Small intestine (tissue), 7 donors: ENCODE results near the gene ADAMTS19. TPM values are rescaled to one million over a fixed set of nuclear protein-coding genes. Genes with fewer than 3 reads are reported as not detected.

Source experiments
- DNase-seq, 2 donors: peaks; one replicate each; pipeline versions ENCODE4 v3.0.0 to v3.0.0-alpha.2; 2013
- FAIRE-seq: peaks from 2 replicates; lab custom pipeline; 2012; peaks lifted over from hg19 to GRCh38; lab: Jason Lieb, UNC
- H3K27ac ChIP-seq, 3 donors: one replicate each; pipeline ENCODE4 v1.5.1; 2013; ENCODE audit warnings: low read length in 2 of 3, mild to moderate bottlenecking in 2 of 3, control low read depth in 1 of 3, inconsistent platforms in 1 of 3, low read depth in 1 of 3, moderate library complexity in 1 of 3
- H3K27me3 ChIP-seq, 3 donors: one replicate each; pipeline ENCODE4 v1.6.1; 2013; ENCODE audit warnings: low read length in 3 of 3, inconsistent platforms in 1 of 3; ENCODE audit not compliant: control insufficient read depth in 3 of 3, insufficient read depth in 3 of 3
- H3K36me3 ChIP-seq, 3 donors: one replicate each; pipeline ENCODE4 v1.6.1; 2013; ENCODE audit warnings: low read length in 3 of 3, inconsistent platforms in 1 of 3, low read depth in 1 of 3, mild to moderate bottlenecking in 1 of 3, moderate library complexity in 1 of 3; ENCODE audit not compliant: control insufficient read depth in 3 of 3, insufficient read depth in 2 of 3
- H3K4me1 ChIP-seq, 3 donors: one replicate each; pipeline ENCODE4 v1.6.1; 2013; ENCODE audit warnings: low read length in 2 of 3, inconsistent platforms in 1 of 3, low read depth in 1 of 3, mild to moderate bottlenecking in 1 of 3, moderate library complexity in 1 of 3; ENCODE audit not compliant: control insufficient read depth in 3 of 3, insufficient read depth in 2 of 3
- H3K4me3 ChIP-seq, 3 donors: one replicate each; pipeline ENCODE4 v1.5.1; 2013; ENCODE audit warnings: low read length in 3 of 3, control low read depth in 1 of 3, inconsistent platforms in 1 of 3, low read depth in 1 of 3, mild to moderate bottlenecking in 1 of 3, moderate library complexity in 1 of 3
- H3K9me3 ChIP-seq, 2 donors: one replicate each; pipeline ENCODE4 v1.6.1; 2013; ENCODE audit warnings: low read depth in 1 of 2, low read length in 1 of 2; ENCODE audit not compliant: control insufficient read depth in 2 of 2, insufficient read depth in 1 of 2
- WGBS, 3 donors: extraction: QIAGEN DNeasy Blood & Tissue Kit; methylation state at CpG; one replicate each; pipeline ENCODE4 v1.1.7; 2013; 5-methylcytosine and 5-hydroxymethylcytosine counted together
- polyA plus RNA-seq, 4 donors: library from polyadenylated mRNA; stranded (reverse) in 3 of 4; unstranded in 1 of 4; fragments of 200-250 nt in 3 of 4; fragments of 120-200 nt in 1 of 4; gene quantifications; one replicate each; pipeline versions ENCODE4 v1.2.1 to v1.2.3, GENCODE V29; 2013
- donor health status: healthy with polysubstance abuse.
- donor health status: control.
- donor health status: control.
- donor health status: Bipolar disorder and iron deficiency.
- donor health status: healthy.

The ADAMTS19 gene
- polyA plus RNA-seq, 4 donors = 0.28 to 2.5 TPM; not detected in 2

GRCh38 chr5:129460672-129460935, 506 bp downstream of the ADAMTS19 start:
- Histone ChIP-seq H3K9me3 (no peaks in the 10 kb centered on the region), H3K4me3 (peak overlapping the region; percentile 12 to 73 (median 52)), H3K27ac (peak overlapping the region in 1 of 3 donors; percentile 49), H3K36me3 (no peaks in the 10 kb centered on the region), H3K4me1 (peaks cover 0 to 5% (median 0%) of the 10 kb centered on the region in 3 donors), H3K27me3 (peaks cover 0 to 13% (median 10%) of the 10 kb centered on the region in 3 donors)
- WGBS, 3 donors = 0 to 1% (median 0%) methylated on average over 10 of the region's 10 CpGs
- DNase-seq = no peak
- no peak for FAIRE-seq

GRCh38 chr5:129460936-129461710, 1.0 kb downstream of the ADAMTS19 start:
- peaks cover 0 to 5% (median 0%) of the 10 kb centered on the region in 3 donors for H3K4me1 ChIP-seq
- H3K27ac ChIP-seq = peak overlapping the region in 1 of 3 donors; percentile 49
- 1% methylated on average over 59 to 88 of the region's 88 CpGs for WGBS, 3 donors
- DNase-seq = peak; percentile 44 to 82
- H3K4me3 ChIP-seq = peak overlapping the region; percentile 12 to 73 (median 52)
- H3K27me3 ChIP-seq = peaks cover 0 to 13% (median 10%) of the 10 kb centered on the region in 3 donors
- H3K36me3 ChIP-seq = no peaks in the 10 kb centered on the region
- no peaks in the 10 kb centered on the region for H3K9me3 ChIP-seq
- FAIRE-seq = no peak

- H3K4me3 ChIP-seq = peak overlapping the region in 2 of 3 donors; percentile 52 to 73
- no peaks in the 10 kb centered on the region for H3K9me3 ChIP-seq
- H3K27me3 ChIP-seq = peaks cover 0 to 13% (median 10%) of the 10 kb centered on the region in 3 donors
- 31 to 40% (median 38%) methylated on average over 13 of the region's 13 CpGs for WGBS, 3 donors
- H3K36me3 ChIP-seq = no peaks in the 10 kb centered on the region
- no peak for DNase-seq
- FAIRE-seq = no peak
- peaks cover 0 to 5% (median 0%) of the 10 kb centered on the region in 3 donors for H3K4me1 ChIP-seq
- H3K27ac ChIP-seq = no peak overlapping the region
These were observed 1.7 kb downstream of the ADAMTS19 start for GRCh38 chr5:129461711-129462332.

GRCh38 chr5:129465776-129466344, 5.8 kb downstream of the ADAMTS19 start:
- Histone ChIP-seq H3K9me3 (no peaks in the 10 kb centered on the region), H3K27me3 (peaks cover 0 to 6% (median 5%) of the 10 kb centered on the region in 3 donors), H3K36me3 (no peaks in the 10 kb centered on the region), H3K27ac (no peak overlapping the region), H3K4me3 (no peak overlapping the region), H3K4me1 (no peaks in the 10 kb centered on the region)
- FAIRE-seq (no peak), DNase-seq (no peak)
- 82 to 91% (median 83%) methylated on average over 4 of the region's 4 CpGs for WGBS, 3 donors

- Histone ChIP-seq H3K4me3 (no peak overlapping the region), H3K36me3 (no peaks in the 10 kb centered on the region), H3K27me3 (no peaks in the 10 kb centered on the region), H3K4me1 (no peaks in the 10 kb centered on the region), H3K27ac (no peak overlapping the region), H3K9me3 (no peaks in the 10 kb centered on the region)
- WGBS, 3 donors = 77 to 95% (median 89%) methylated on average over 2 of the region's 2 CpGs
- no peak for DNase-seq
- no peak for FAIRE-seq
These were observed 14.4 kb downstream of the ADAMTS19 start for GRCh38 chr5:129474544-129474943.

- Histone ChIP-seq H3K9me3 (no peaks in the 10 kb centered on the region), H3K27me3 (no peaks in the 10 kb centered on the region), H3K4me1 (no peaks in the 10 kb centered on the region), H3K27ac (no peak overlapping the region), H3K4me3 (no peak overlapping the region), H3K36me3 (no peaks in the 10 kb centered on the region)
- DNase-seq = no peak
- no peak for FAIRE-seq
These were observed 16.7 kb downstream of the ADAMTS19 start for GRCh38 chr5:129476751-129477150.

GRCh38 chr5:129477532-129477931, 17.4 kb downstream of the ADAMTS19 start:
- DNase-seq (no peak), FAIRE-seq (no peak)
- no peaks in the 10 kb centered on the region for H3K9me3 ChIP-seq
- no peaks in the 10 kb centered on the region for H3K36me3 ChIP-seq
- H3K27me3 ChIP-seq = no peaks in the 10 kb centered on the region
- no peak overlapping the region for H3K4me3 ChIP-seq
- no peaks in the 10 kb centered on the region for H3K4me1 ChIP-seq
- WGBS, 3 donors = 46 to 66% (median 59%) methylated on average over 1 of the region's 1 CpG
- no peak overlapping the region for H3K27ac ChIP-seq

- no peaks in the 10 kb centered on the region for H3K9me3 ChIP-seq
- WGBS, 3 donors = 44 to 69% (median 64%) methylated on average over 3 of the region's 3 CpGs
- FAIRE-seq (no peak), DNase-seq (no peak)
- no peak overlapping the region for H3K27ac ChIP-seq
- H3K27me3 ChIP-seq = no peaks in the 10 kb centered on the region
- no peak overlapping the region for H3K4me3 ChIP-seq
- H3K36me3 ChIP-seq = no peaks in the 10 kb centered on the region
- H3K4me1 ChIP-seq = no peaks in the 10 kb centered on the region
These were observed 21.1 kb downstream of the ADAMTS19 start for GRCh38 chr5:129481161-129481560.
